Measurements from ENCODE around the gene SMIM24. TPM values are rescaled to one million over a fixed set of nuclear protein-coding genes. Genes with fewer than 3 reads are reported as not detected.

The SMIM24 gene
- total RNA-seq, 3 donors from 2014 or later (not counting 1 experiment from before 2014, with no cell fraction given) = 0.33 to 0.42 TPM; not detected in 1

DNA sequence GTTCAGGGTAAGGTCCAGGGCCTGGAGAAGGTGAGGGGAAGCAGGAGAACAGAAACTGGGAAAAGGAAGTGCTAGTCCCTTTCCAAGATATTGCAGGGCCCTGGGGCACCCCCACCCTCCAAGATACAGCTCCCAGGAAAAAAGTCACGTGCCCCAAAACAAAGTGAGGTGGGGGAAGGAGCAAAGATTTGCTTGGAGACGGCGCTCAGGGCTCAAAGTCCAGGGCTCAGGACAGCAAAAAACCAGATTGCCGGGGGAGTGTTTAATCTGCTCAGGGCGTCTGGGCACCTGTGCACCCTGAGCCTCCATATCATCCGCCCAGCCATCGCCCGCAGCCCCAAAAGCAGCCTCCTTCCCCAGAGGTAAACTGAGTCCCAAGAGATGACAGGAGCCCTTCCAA is 6.3 kb downstream of the SMIM24 start:
- ATAC-seq = no peak
- H3K27ac Mint-ChIP-seq = no peak overlapping the region
- Histone ChIP-seq H3K27me3 (ENCODE audit: control insufficient read depth, insufficient read depth, low read length) (no peaks in the 10 kb centered on the region), H3K4me3 (ENCODE audit: low read length) (no peak overlapping the region), H3K4me1 (ENCODE audit: control insufficient read depth, insufficient read depth, low read length) (peaks cover 11% of the 10 kb centered on the region), H3K36me3 (ENCODE audit: control insufficient read depth, insufficient read depth, low read length) (no peaks in the 10 kb centered on the region), H3K9me3 (ENCODE audit: control insufficient read depth, insufficient read depth, low read length) (no peaks in the 10 kb centered on the region), H3K27ac (ENCODE audit: low read length) (no peak overlapping the region)
- WGBS (ENCODE audit: insufficient coverage) = 91% methylated on average over 8 of the region's 8 CpGs
- intact Hi-C loops (cut with micrococcal nuclease) = no loop called here
- H3K36me3 Mint-ChIP-seq = no peaks in the 10 kb centered on the region
- H3K27me3 Mint-ChIP-seq (ENCODE audit: low read depth in 2 of 2) = no peaks in the 10 kb centered on the region
- no peaks in the 10 kb centered on the region for H3K9me3 Mint-ChIP-seq
- no peak overlapping the region for H3K4me3 Mint-ChIP-seq
- H3K4me1 Mint-ChIP-seq = peaks cover 13% of the 10 kb centered on the region in 2 donors
- DNase-seq = no peak
- TF ChIP-seq CTCF (IDR thresholded peaks at IDR 0.05) = no peak

- WGBS (ENCODE audit: insufficient coverage) = 49% methylated on average over 21 of the region's 24 CpGs
- Mint-ChIP-seq H3K4me1 (no peaks in the 10 kb centered on the region), H3K27ac (no peak overlapping the region), H3K4me3 (no peak overlapping the region), H3K27me3 (ENCODE audit: low read depth in 2 of 2) (no peaks in the 10 kb centered on the region), H3K9me3 (no peaks in the 10 kb centered on the region), H3K36me3 (no peaks in the 10 kb centered on the region)
- peak; percentile 54 for TF ChIP-seq CTCF (IDR thresholded peaks at IDR 0.05)
- Histone ChIP-seq H3K36me3 (ENCODE audit: control insufficient read depth, insufficient read depth, low read length) (no peaks in the 10 kb centered on the region), H3K9me3 (ENCODE audit: control insufficient read depth, insufficient read depth, low read length) (peaks cover 3% of the 10 kb centered on the region), H3K27me3 (ENCODE audit: control insufficient read depth, insufficient read depth, low read length) (no peaks in the 10 kb centered on the region), H3K4me3 (ENCODE audit: low read length) (no peak overlapping the region), H3K4me1 (ENCODE audit: control insufficient read depth, insufficient read depth, low read length) (no peaks in the 10 kb centered on the region), H3K27ac (ENCODE audit: low read length) (no peak overlapping the region)
- ATAC-seq (peak in 1 of 3 donors; percentile 42), DNase-seq (peak; percentile 30 to 61)
- intact Hi-C loops (cut with micrococcal nuclease) = no loop called here
Measured at GRCh38 chr19:3471954-3472655, 8.2 kb downstream of the SMIM24 start.

GRCh38 chr19:3470500-3471128 is 9.7 kb downstream of the SMIM24 start:
- ATAC-seq (no peak), DNase-seq (no peak)
- H3K36me3 Mint-ChIP-seq = no peaks in the 10 kb centered on the region
- H3K27ac ChIP-seq (ENCODE audit: low read length) = no peak overlapping the region
- no peak overlapping the region for H3K4me3 ChIP-seq (ENCODE audit: low read length)
- H3K9me3 Mint-ChIP-seq = no peaks in the 10 kb centered on the region
- no peaks in the 10 kb centered on the region for H3K4me1 Mint-ChIP-seq
- H3K9me3 ChIP-seq (ENCODE audit: control insufficient read depth, insufficient read depth, low read length) = peaks cover 3% of the 10 kb centered on the region
- 84% methylated on average over 11 of the region's 11 CpGs for WGBS (ENCODE audit: insufficient coverage)
- H3K27me3 Mint-ChIP-seq (ENCODE audit: low read depth in 2 of 2) = no peaks in the 10 kb centered on the region
- H3K27me3 ChIP-seq (ENCODE audit: control insufficient read depth, insufficient read depth, low read length) = no peaks in the 10 kb centered on the region
- intact Hi-C loops (cut with micrococcal nuclease) = no loop called here
- H3K27ac Mint-ChIP-seq = no peak overlapping the region
- H3K4me1 ChIP-seq (ENCODE audit: control insufficient read depth, insufficient read depth, low read length) = no peaks in the 10 kb centered on the region
- H3K4me3 Mint-ChIP-seq = no peak overlapping the region
- no peaks in the 10 kb centered on the region for H3K36me3 ChIP-seq (ENCODE audit: control insufficient read depth, insufficient read depth, low read length)
- TF ChIP-seq CTCF (IDR thresholded peaks at IDR 0.05) = no peak
